GM18520 (cell line): Measurements from ENCODE around the gene KCNK1.

Source experiments
- ATAC-seq: cut with Tn5 transposase; IDR thresholded peaks from one replicate; pipeline ENCODE4 v1.9.1; 2021; ENCODE audit not compliant: unreplicated experiment

KCNK1 gene

GRCh38 chr1:233635765-233636502, 22.0 kb downstream of the KCNK1 start:
- no peak for ATAC-seq

DNA sequence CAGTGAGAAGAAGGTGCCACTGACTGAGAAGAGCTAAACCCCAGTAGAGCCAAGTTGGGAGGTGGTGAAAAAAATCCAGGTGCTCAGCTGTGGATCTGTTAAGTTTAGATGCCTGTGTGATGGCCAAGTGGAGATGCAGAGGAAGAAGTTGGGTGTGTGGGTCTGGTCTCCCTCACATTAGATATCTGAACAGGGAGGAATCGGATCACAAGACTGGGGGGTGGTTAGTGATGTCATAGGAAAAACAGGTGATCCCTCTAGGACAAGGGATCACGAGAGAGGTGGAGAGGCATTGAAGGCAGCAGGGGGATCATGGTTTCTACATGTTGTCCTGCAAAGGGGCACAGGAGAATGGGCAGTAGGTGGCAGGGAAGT, 22.6 kb downstream of the KCNK1 start:
- ATAC-seq: no peak

- ATAC-seq: no peak
Measured at GRCh38 chr1:233638513-233638912, 24.6 kb downstream of the KCNK1 start.

DNA sequence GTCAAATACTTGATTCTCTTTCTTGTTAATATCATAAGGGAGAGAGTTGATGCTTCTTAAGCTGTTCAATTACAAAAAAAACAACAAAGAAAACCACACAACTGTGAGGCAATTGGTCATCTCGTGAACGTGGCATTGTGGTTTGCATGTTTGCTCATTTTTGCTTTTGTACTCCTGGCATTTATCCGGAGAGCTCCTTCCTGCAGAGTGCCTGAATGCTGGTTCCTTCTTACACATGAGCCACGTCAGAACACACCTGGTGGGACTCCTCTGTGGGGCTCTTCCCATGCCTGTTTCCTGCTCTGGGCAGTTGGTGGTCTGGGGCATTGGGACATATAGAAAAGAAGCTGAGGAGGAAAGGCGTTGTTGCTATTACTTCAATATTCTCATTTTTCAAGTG, 25.7 kb downstream of the KCNK1 start:
- no peak for ATAC-seq

- ATAC-seq: no peak
Measured at GRCh38 chr1:233640179-233640578, 26.3 kb downstream of the KCNK1 start.

GRCh38 chr1:233641029-233641428, 27.1 kb downstream of the KCNK1 start:
- ATAC-seq: no peak

- ATAC-seq: no peak
Measured at GRCh38 chr1:233647073-233647472, 33.2 kb downstream of the KCNK1 start.

DNA sequence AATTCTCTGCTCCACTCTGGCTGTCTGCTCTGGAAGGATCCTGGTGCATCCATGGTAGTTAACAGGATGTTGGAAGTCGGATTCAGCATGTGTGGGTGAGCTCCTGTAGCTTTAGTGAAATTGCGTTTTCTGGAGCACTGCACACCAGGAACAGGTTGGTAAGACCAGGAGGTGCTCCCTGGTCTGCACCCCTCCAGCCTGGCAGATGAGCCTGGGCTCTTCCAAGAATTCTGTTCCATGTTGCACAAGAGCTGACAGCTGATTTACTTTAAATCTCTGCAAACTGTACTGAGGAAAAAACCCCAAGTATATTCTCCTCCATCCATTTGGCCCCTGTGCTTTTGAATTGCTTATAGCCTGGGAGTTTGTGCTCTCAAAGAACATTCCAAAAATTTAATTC, 33.7 kb downstream of the KCNK1 start:
- no peak for ATAC-seq

- ATAC-seq: no peak
Measured at GRCh38 chr1:233651061-233651460, 37.2 kb downstream of the KCNK1 start.

- no peak for ATAC-seq
Measured at GRCh38 chr1:233651563-233652233, 37.8 kb downstream of the KCNK1 start.

- ATAC-seq: no peak
Measured at GRCh38 chr1:233652526-233652925, 38.6 kb downstream of the KCNK1 start.

- ATAC-seq: no peak
Measured at GRCh38 chr1:233654658-233655280, 40.9 kb downstream of the KCNK1 start.

DNA sequence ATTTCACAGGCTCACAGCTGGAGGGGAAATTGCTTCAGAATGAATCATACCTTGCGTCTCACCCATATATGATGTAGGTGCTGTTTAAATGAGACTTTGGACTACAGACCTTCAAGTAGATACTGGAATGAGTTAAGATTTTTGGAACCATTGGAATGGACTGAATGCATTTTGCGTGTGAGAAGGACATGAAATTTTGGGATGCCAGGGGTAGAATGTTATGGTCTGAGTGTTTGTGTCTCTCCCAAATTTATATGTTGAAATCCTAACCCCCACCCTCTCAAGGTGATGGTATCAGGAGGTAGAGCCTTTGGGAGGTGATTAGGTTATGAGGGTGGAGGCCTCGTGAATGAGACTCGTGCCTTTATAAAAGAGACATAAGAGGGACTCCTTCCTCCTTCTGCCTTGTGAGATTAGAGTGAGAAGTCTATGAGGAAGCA, 41.4 kb downstream of the KCNK1 start:
- no peak for ATAC-seq

GRCh38 chr1:233656032-233656635, 42.2 kb downstream of the KCNK1 start:
- ATAC-seq: no peak

GRCh38 chr1:233656687-233657086, 42.8 kb downstream of the KCNK1 start:
- no peak for ATAC-seq

GRCh38 chr1:233657466-233657865, 43.6 kb downstream of the KCNK1 start:
- ATAC-seq: no peak

DNA sequence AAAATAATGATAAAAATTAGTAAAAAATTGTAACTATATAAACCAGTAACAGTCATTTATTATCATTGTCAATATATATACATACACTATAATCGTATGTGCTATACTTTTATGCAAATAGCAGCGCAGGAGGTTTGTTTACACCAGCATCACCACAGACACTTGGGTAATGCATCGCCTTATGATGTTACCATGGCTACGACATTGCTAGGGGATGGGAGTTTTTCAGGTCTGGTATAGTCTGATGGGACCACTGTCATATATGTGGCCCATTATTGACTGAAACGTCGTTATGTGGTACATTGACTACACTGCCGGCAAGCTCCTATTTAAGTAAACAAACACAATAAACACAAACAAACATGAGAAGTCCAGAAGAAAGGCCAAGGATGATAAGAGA, 45.6 kb downstream of the KCNK1 start:
- no peak for ATAC-seq

GRCh38 chr1:233661376-233662159, 47.7 kb downstream of the KCNK1 start:
- ATAC-seq: no peak

- ATAC-seq: no peak
Measured at GRCh38 chr1:233662575-233663304, 48.8 kb downstream of the KCNK1 start.

GRCh38 chr1:233664253-233664652, 50.3 kb downstream of the KCNK1 start:
- no peak for ATAC-seq
